Islet of Langerhans (tissue), 1 donor: ENCODE results near the gene FAAP20.
"Not testable (repeated sequence)": the region's sequence is repeated elsewhere in the genome, so short reads cannot be mapped to it uniquely, and the experiment has no call there.

Experiments used
- FAIRE-seq: peaks from one replicate; lab custom pipeline; 2011; peaks lifted over from hg19 to GRCh38; lab: Jason Lieb, UNC

Gene FAAP20

GRCh38 chr1:2156866-2157265 lies 37.7 kb downstream of the FAAP20 start:
- no peak for FAIRE-seq

DNA sequence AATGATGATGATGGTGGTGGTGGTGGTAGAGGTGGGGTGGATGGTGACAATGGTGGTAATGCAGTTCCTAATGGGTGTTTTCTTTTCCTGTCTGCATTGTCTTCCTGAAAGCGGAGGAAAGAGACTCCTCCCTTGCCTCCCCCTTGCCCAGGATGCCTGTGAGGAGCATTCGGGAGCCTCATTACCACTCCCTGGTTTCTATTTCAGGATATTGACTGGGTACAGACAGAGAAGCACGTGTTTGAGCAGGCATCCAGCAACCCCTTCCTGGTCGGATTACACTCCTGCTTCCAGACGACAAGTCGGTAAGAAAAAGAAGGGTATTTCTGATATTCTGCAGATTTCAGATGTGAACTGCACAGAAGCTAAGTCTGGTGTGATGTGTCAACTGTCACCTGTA lies 38.8 kb downstream of the FAAP20 start:
- FAIRE-seq, result no peak

DNA sequence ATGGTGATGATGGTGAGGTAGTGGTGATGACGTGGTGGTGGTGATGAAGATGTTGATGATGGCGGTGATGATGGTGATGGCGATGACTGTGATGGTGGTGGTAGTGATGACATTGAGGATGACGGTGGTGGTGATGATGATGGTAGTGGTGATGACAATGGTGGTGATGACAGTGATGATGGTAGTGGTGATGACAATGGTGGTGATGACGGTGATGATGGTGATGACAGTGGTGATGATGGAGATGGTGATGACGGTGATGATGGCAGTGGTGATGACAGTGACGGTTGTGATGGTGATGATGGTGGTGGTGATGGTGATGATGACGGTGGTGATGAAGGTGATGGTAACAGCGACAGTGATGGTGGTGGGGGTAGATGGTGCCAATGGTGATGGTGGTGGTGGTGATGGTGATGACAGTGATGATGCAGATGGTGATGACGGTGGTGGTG lies 39.4 kb downstream of the FAAP20 start:
- FAIRE-seq, result no peak

- no peak for FAIRE-seq
Observed at GRCh38 chr1:2154022-2154421, 40.5 kb downstream of the FAAP20 start.

GRCh38 chr1:2152954-2153353 lies 41.6 kb downstream of the FAAP20 start:
- FAIRE-seq, result no peak

DNA sequence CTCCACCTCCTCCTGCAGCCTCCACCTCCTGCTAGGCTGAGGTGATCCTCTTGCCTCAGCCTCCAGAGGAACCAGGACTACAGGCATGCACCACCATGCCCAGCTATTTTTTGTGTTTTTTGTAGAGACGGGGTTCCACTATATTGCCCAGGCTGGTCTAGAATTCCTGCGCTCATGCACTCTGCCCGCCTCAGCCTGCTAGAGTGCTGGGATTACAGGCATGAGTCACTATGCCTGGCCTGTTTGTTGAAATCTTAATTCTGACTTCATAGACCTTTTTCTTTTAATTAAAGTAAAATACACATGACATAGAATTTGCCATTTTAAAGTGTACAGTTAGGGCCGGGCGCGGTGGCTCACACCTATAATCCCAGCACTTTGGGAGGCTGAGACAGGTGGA lies 42.7 kb downstream of the FAAP20 start:
- no peak for FAIRE-seq

DNA sequence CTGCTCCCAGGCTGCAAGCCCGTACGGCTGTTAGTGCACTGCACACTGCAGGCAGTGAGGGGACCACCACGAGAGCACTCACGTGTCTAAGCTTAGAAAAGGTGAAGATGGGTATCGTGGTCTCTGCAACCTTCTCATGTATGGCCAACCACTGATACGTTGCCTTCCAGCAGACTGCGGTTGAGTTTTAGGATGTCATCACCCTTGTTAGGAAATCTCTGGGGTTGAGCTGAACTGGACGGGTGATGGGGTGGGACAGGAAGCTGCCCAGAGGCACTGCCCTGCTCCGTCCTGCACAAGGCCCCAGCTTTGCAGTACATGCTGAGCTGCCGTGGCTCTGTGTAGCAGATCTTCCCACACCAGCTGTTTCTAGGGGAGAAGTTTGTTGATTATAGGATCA lies 43.3 kb downstream of the FAAP20 start:
- no peak for FAIRE-seq

DNA sequence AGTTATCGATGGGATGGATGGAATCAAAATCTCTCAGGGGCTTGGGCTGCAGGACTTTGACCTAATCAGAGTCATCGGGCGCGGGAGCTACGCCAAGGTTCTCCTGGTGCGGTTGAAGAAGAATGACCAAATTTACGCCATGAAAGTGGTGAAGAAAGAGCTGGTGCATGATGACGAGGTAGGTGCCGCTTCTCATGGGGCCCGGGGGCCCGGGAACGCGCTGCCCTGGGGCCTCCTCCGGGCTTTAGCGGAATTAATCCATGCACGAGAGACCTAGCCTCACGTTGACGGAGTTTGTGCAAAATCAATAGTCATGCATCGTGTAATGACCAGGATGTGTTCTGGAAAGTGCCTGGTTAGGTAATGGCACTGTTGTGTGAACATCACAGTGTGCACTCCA lies 43.8 kb downstream of the FAAP20 start:
- FAIRE-seq, result no peak

- FAIRE-seq, result no peak
Observed at GRCh38 chr1:2148691-2149090, 45.9 kb downstream of the FAAP20 start.

DNA sequence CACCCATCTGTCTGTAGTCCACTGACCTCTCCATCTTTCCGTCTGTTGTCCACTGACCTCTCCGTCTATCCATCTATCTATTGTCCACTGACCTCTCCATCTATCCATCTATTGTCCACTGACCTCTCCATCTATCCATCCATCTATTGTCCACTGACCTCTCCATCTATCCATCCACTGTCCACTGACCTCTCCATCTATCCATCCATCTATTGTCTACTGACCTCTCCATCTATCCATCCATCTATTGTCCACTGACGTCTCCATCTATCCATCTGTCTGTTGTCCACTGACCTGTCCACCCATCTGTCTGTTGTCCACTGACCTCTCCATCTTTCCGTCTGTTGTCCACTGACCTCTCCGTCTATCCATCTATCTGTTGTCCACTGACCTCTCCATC lies 46.7 kb downstream of the FAAP20 start:
- FAIRE-seq, result not testable (repeated sequence)

DNA sequence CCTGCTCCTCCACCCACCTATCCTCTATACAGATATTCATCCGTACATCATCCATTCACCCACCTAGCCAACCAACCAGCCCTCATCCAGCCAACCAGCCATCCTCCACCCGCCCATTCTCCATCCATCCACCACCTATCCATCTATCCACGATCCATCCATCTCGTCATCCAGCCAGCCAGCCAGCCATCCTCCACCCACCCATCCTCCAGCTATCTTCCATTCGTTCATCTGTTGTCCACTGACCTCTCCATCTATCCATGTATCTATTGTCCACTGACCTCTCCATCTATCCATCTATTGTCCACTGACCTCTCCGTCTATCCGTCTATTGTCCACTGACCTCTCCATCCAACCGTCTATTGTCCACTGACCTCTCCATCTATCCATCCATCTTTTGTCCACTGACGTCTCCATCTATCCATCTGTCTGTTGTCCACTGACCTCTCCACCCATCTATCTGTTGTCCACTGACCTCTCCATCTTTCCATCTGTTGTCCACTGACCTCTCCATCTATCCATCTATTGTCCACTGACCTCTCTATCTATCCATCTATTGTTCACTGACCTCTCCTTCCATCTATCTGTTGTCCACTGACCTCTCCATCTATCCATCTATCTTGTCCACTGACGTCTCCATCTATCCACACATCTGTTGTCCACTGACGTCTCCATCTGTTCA lies 47.6 kb downstream of the FAAP20 start:
- FAIRE-seq, result no peak

GRCh38 chr1:2145946-2146835 lies 48.4 kb downstream of the FAAP20 start:
- no peak for FAIRE-seq

DNA sequence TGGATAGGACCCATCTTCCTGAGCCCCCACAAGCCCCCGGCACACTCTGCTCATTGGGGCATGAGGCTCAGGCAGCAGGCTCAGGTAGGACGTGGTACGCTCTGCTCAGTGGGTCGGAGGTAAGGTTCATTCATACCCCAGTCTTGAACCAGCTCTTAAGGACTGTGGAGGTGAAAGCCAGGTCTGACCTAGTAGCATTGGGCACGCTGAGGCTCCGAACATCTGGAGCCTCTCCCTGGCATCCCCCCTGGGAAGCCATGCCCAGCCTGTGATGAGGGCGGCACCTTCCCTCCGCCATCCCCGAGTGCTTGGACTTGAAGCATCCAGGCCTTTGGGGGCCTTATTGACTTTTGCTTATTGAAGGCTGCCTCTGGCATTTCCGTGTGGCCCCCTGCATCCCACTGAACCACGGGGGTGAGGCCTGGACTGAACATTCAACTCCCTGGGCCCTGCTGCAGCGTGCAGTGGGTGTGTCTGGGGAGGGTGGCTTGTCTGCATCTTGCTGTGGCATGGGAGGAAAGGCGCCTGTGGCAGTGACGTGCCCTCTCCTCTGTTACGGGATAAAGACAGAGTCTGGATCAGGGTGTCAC lies 50.0 kb downstream of the FAAP20 start:
- FAIRE-seq, result no peak

GRCh38 chr1:2143814-2144500 lies 50.6 kb downstream of the FAAP20 start:
- no peak for FAIRE-seq

DNA sequence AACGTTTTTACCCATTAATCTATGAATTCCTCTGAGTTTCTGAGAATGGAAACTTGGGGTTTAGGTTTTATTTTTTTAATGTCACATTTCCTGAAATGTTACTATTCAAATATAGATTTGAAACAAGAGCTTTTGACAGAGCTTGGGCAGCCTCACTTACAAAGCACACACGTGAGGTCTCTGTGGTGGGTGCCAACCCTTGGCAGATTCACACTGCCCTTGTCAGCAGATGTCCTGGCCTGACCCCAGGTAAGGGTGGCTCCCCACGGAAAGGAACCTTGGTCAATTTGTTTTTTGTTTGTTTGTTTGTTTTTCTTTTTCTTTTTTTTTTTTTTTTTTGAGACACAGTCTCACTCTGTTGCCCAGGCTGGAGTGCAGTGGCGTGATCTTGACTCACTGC lies 53.5 kb downstream of the FAAP20 start:
- FAIRE-seq, result no peak
